ENCODE data around the gene BEST2.
A peak's percentile ranks its signal among the peaks of the same experiment; 100 is the strongest.

Gene BEST2

GRCh38 chr19:12752056-12752781 is 628 bp downstream of the BEST2 start:
- no peak for DNase-seq (ENCODE audit: low read depth, low spot score)
- Histone ChIP-seq H3K4me3 (ENCODE audit: low read length) (peak overlapping the region; percentile 40; the same call in 1 of the 2 replicates), H3K27me3 (ENCODE audit: control insufficient read depth, insufficient read depth, low read length) (no peaks in the 10 kb centered on the region), H3K4me1 (ENCODE audit: control insufficient read depth, insufficient read depth, low read length) (0 out of 2 replicates have a peak, but pooled peaks cover 1% of the 10 kb centered on the region), H3K36me3 (ENCODE audit: control insufficient read depth, insufficient read depth, low read length) (peaks cover 3% of the 10 kb centered on the region; the same call in 1 of the 2 replicates), H3K27ac (ENCODE audit: low read length) (no peak overlapping the region), H3K9me3 (ENCODE audit: control insufficient read depth, insufficient read depth, low read length) (no peaks in the 10 kb centered on the region)
- WGBS (ENCODE audit: insufficient coverage, insufficient read length): no CpG with 5 or more reads among the region's 23 CpGs

GRCh38 chr19:12754465-12755196 is 3.0 kb downstream of the BEST2 start:
- Histone ChIP-seq H3K4me1 (ENCODE audit: control insufficient read depth, insufficient read depth, low read length) (peaks cover 4% of the 10 kb centered on the region; the same call in 1 of the 2 replicates), H3K9me3 (ENCODE audit: control insufficient read depth, insufficient read depth, low read length) (no peaks in the 10 kb centered on the region), H3K36me3 (ENCODE audit: control insufficient read depth, insufficient read depth, low read length) (no peaks in the 10 kb centered on the region), H3K27ac (ENCODE audit: low read length) (no peak overlapping the region), H3K4me3 (ENCODE audit: low read length) (no peak overlapping the region), H3K27me3 (ENCODE audit: control insufficient read depth, insufficient read depth, low read length) (no peaks in the 10 kb centered on the region)
- DNase-seq (ENCODE audit: low read depth, low spot score): no peak
- no CpG with 5 or more reads among the region's 50 CpGs for WGBS (ENCODE audit: insufficient coverage, insufficient read length)

GRCh38 chr19:12756150-12756883 is 4.7 kb downstream of the BEST2 start:
- no CpG with 5 or more reads among the region's 19 CpGs for WGBS (ENCODE audit: insufficient coverage, insufficient read length)
- no peak overlapping the region for H3K27ac ChIP-seq (ENCODE audit: low read length)
- H3K4me1 ChIP-seq (ENCODE audit: control insufficient read depth, insufficient read depth, low read length): peaks cover 4% of the 10 kb centered on the region; the same call in 1 of the 2 replicates
- no peaks in the 10 kb centered on the region for H3K27me3 ChIP-seq (ENCODE audit: control insufficient read depth, insufficient read depth, low read length)
- no peaks in the 10 kb centered on the region for H3K36me3 ChIP-seq (ENCODE audit: control insufficient read depth, insufficient read depth, low read length)
- no peaks in the 10 kb centered on the region for H3K9me3 ChIP-seq (ENCODE audit: control insufficient read depth, insufficient read depth, low read length)
- no peak for DNase-seq (ENCODE audit: low read depth, low spot score)
- H3K4me3 ChIP-seq (ENCODE audit: low read length): no peak overlapping the region

GRCh38 chr19:12757544-12758274 is 6.1 kb downstream of the BEST2 start:
- no peaks in the 10 kb centered on the region for H3K36me3 ChIP-seq (ENCODE audit: control insufficient read depth, insufficient read depth, low read length)
- peak; percentile 63 for DNase-seq (ENCODE audit: low read depth, low spot score)
- no peaks in the 10 kb centered on the region for H3K27me3 ChIP-seq (ENCODE audit: control insufficient read depth, insufficient read depth, low read length)
- no peak overlapping the region for H3K27ac ChIP-seq (ENCODE audit: low read length)
- H3K9me3 ChIP-seq (ENCODE audit: control insufficient read depth, insufficient read depth, low read length): no peaks in the 10 kb centered on the region
- peaks cover 2% of the 10 kb centered on the region; the same call in 1 of the 2 replicates for H3K4me1 ChIP-seq (ENCODE audit: control insufficient read depth, insufficient read depth, low read length)
- H3K4me3 ChIP-seq (ENCODE audit: low read length): peak overlapping the region; percentile 24; the same call in 1 of the 2 replicates
- WGBS (ENCODE audit: insufficient coverage, insufficient read length): no CpG with 5 or more reads among the region's 60 CpGs

- peaks cover 2% of the 10 kb centered on the region; the same call in 1 of the 2 replicates for H3K4me1 ChIP-seq (ENCODE audit: control insufficient read depth, insufficient read depth, low read length)
- no peak overlapping the region for H3K27ac ChIP-seq (ENCODE audit: low read length)
- H3K4me3 ChIP-seq (ENCODE audit: low read length): no peak overlapping the region
- H3K36me3 ChIP-seq (ENCODE audit: control insufficient read depth, insufficient read depth, low read length): peaks cover 9% of the 10 kb centered on the region
- H3K27me3 ChIP-seq (ENCODE audit: control insufficient read depth, insufficient read depth, low read length): no peaks in the 10 kb centered on the region
- DNase-seq (ENCODE audit: low read depth, low spot score): no peak
- no CpG with 5 or more reads among the region's 6 CpGs for WGBS (ENCODE audit: insufficient coverage, insufficient read length)
- H3K9me3 ChIP-seq (ENCODE audit: control insufficient read depth, insufficient read depth, low read length): no peaks in the 10 kb centered on the region
These were observed 8.1 kb downstream of the BEST2 start for GRCh38 chr19:12759686-12760085.

- no peak overlapping the region for H3K27ac ChIP-seq (ENCODE audit: low read length)
- no peak for DNase-seq (ENCODE audit: low read depth, low spot score)
- no CpG with 5 or more reads among the region's 11 CpGs for WGBS (ENCODE audit: insufficient coverage, insufficient read length)
- no peak overlapping the region for H3K4me3 ChIP-seq (ENCODE audit: low read length)
- no peaks in the 10 kb centered on the region for H3K9me3 ChIP-seq (ENCODE audit: control insufficient read depth, insufficient read depth, low read length)
- H3K4me1 ChIP-seq (ENCODE audit: control insufficient read depth, insufficient read depth, low read length): no peaks in the 10 kb centered on the region
- no peaks in the 10 kb centered on the region for H3K27me3 ChIP-seq (ENCODE audit: control insufficient read depth, insufficient read depth, low read length)
- H3K36me3 ChIP-seq (ENCODE audit: control insufficient read depth, insufficient read depth, low read length): peaks cover 16% of the 10 kb centered on the region
These were observed 11.5 kb downstream of the BEST2 start for GRCh38 chr19:12763100-12763499.

GRCh38 chr19:12764698-12765097 is 13.1 kb downstream of the BEST2 start:
- WGBS (ENCODE audit: insufficient coverage, insufficient read length): no CpG with 5 or more reads among the region's 16 CpGs
- H3K4me1 ChIP-seq (ENCODE audit: control insufficient read depth, insufficient read depth, low read length): no peaks in the 10 kb centered on the region
- no peaks in the 10 kb centered on the region for H3K27me3 ChIP-seq (ENCODE audit: control insufficient read depth, insufficient read depth, low read length)
- no peak overlapping the region for H3K4me3 ChIP-seq (ENCODE audit: low read length)
- no peaks in the 10 kb centered on the region for H3K9me3 ChIP-seq (ENCODE audit: control insufficient read depth, insufficient read depth, low read length)
- peaks cover 16% of the 10 kb centered on the region for H3K36me3 ChIP-seq (ENCODE audit: control insufficient read depth, insufficient read depth, low read length)
- DNase-seq (ENCODE audit: low read depth, low spot score): no peak
- no peak overlapping the region for H3K27ac ChIP-seq (ENCODE audit: low read length)

GRCh38 chr19:12766051-12766521 is 14.5 kb downstream of the BEST2 start:
- H3K27ac ChIP-seq (ENCODE audit: low read length): no peak overlapping the region
- H3K4me3 ChIP-seq (ENCODE audit: low read length): peak overlapping the region; percentile 14; the same call in 1 of the 2 replicates
- no peaks in the 10 kb centered on the region for H3K9me3 ChIP-seq (ENCODE audit: control insufficient read depth, insufficient read depth, low read length)
- peaks cover 20% of the 10 kb centered on the region for H3K36me3 ChIP-seq (ENCODE audit: control insufficient read depth, insufficient read depth, low read length)
- DNase-seq (ENCODE audit: low read depth, low spot score): no peak
- WGBS (ENCODE audit: insufficient coverage, insufficient read length): 100% methylated on average over 1 of the region's 30 CpGs
- H3K27me3 ChIP-seq (ENCODE audit: control insufficient read depth, insufficient read depth, low read length): no peaks in the 10 kb centered on the region
- 0 out of 2 replicates have a peak, but pooled peaks cover 2% of the 10 kb centered on the region for H3K4me1 ChIP-seq (ENCODE audit: control insufficient read depth, insufficient read depth, low read length)

GRCh38 chr19:12767150-12767549 is 15.6 kb downstream of the BEST2 start:
- Histone ChIP-seq H3K27ac (ENCODE audit: low read length) (no peak overlapping the region), H3K27me3 (ENCODE audit: control insufficient read depth, insufficient read depth, low read length) (no peaks in the 10 kb centered on the region), H3K36me3 (ENCODE audit: control insufficient read depth, insufficient read depth, low read length) (peaks cover 22% of the 10 kb centered on the region), H3K9me3 (ENCODE audit: control insufficient read depth, insufficient read depth, low read length) (no peaks in the 10 kb centered on the region), H3K4me1 (ENCODE audit: control insufficient read depth, insufficient read depth, low read length) (0 out of 2 replicates have a peak, but pooled peaks cover 2% of the 10 kb centered on the region), H3K4me3 (ENCODE audit: low read length) (no peak overlapping the region)
- DNase-seq (ENCODE audit: low read depth, low spot score): no peak
- no CpG with 5 or more reads among the region's 11 CpGs for WGBS (ENCODE audit: insufficient coverage, insufficient read length)
